Loucy (cell line): ENCODE data around the gene ZNF74.

Source experiments
- CTCF ChIP-seq: fragments of 200-600 bp; sonication (generic); conservative IDR thresholded peaks from 2 replicates; pipeline ENCODE4 v1.5.1; 2014; ENCODE audit warnings: mild to moderate bottlenecking, antibody characterized with exemption, low read length
- EZH2phosphoT487 ChIP-seq: fragments of 200-600 bp; IDR thresholded peaks from 2 replicates; pipeline ENCODE4 v1.6.1; 2018; ENCODE audit warnings: antibody characterized with exemption, mild to moderate bottlenecking, moderate library complexity, borderline replicate concordance

GRCh38 chr22:20386336-20386735 lies 7.6 kb upstream of the ZNF74 start:
- no peak for TF ChIP-seq CTCF
- no peak for TF ChIP-seq EZH2phosphoT487
